ACHN (cell line): ENCODE data around the gene USP33.
"Not testable (repeated sequence)": the region's sequence is repeated elsewhere in the genome, so short reads cannot be mapped to it uniquely, and the experiment has no call there.

Source experiments
- DNase-seq: peaks from one replicate; pipeline ENCODE4 v3.0.0-alpha.2; 2015
- in situ Hi-C: cut with HindIII; loops from 2 replicates; pipeline ENCODE4 v1.10.0; 2017; ENCODE audit warnings: low sequenced_read_pairs, low pct_ligation_motif_present, low pct_unique_long_range_greater_than_20kb

USP33 gene

DNA sequence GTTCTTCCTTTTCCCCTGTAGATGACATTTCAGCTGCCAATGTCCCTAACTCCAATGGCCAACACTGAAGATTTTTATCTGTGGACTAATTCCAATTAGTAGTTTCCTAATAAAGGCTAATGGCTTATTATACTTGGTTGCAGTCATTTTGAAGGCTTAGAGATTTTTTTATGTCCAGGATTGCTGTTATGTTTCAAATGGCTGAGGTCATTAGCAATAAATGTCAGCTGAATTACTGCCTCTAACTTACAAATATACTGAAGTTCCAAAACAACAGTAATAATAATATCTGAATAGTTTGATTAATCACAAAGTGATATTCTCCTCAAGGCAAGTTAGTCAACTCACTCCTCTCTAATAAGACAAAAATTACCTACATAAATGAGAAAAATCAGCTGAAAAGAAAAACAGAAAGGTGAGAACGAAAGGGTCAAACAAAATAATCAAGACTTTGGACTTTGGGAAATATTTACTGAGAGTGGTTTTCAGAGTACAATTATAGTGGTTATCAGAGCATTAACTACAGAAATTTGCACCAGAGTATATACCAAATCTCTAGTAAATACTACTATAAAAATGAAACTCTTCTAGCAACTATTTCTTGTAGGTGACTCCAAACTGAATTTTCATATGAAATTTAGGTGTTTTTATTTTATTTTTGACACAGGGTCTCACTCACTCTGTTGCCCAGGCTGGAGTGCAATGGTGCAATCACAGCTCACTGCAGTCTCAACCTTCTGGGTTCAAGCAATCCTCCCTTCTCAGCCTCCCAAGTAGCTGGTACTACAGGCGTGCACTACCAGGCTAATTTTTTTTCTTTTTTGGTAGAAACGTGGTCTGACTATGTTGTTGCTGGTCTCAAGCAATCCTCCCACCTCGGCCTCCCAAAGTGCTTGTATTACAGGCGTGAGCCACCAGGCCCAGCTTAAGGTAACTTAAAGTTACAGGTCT lies 80.7 kb downstream of the USP33 start:
- DNase-seq, result no peak
- in situ Hi-C loops, result no loop called here

- in situ Hi-C loops, DNase-seq: not testable (repeated sequence)
Measured at GRCh38 chr1:77674807-77675206, 84.8 kb downstream of the USP33 start.

DNA sequence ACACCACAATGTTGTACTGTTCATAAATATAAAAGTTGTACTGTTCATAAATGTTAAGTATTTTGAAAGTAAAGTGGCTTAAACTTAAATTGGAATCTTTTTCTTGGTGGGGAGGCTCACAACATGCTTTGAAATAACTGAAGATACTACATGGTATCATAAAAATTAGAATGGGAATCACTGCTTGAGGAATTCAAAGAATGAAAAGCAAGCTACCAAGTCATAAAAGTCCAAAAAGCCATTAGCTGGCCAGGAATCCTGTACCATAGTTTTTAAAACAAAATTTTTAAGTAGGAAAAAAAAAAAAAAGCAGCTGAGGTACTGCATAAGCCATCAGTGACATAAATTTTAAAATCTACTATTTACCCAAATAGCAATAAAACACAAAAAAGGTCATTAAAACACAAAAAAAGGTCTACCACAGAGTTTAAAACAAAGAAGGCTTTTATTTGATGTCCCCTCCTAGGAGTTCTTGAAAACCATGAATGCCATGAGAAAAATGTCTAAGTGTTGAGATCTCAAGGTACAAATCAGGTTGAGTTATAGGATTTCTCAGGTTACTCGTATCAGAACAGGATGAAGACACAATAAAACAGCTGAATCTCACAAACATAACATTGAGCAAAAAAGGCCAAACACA lies 85.8 kb downstream of the USP33 start:
- no peak for DNase-seq
- in situ Hi-C loops, result no loop called here

DNA sequence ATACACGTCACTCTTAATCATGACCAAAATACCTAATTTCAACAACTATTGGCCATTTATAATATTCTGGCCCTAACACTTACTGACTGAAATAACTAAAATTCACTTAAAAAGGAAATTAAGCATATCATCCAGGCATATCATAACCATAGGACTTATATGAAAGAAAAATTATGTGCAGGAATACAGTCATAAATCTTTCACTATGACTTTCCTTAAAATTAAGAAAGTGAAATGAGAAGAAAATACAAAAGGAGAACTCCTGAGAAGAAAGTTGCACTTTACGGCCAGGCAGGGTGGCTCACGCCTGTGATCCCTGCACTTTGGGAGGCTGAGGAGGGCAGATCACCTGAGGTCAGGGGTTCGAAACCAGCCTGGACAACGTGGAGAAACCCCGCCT lies 86.6 kb downstream of the USP33 start:
- no peak for DNase-seq
- in situ Hi-C loops, result no loop called here

DNA sequence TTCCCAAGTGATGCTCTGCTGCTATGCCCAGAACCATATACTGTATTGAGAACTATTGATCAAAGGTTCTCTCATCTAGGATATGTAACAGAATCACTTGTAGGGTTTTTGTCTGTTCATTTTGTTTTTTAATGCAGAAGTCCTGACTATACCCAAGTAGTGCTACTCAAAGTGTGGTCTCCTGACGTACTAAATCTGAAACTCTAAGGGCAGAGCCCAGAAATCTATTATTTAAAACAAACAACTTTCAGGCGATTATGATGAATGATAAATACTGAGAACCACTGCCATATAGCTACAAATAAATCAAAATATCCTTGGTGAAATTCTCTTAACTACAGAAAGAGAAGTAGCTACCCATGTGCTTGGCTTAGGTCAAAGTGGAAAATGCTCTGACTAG lies 87.3 kb downstream of the USP33 start:
- DNase-seq, result no peak
- in situ Hi-C loops, result no loop called here

DNA sequence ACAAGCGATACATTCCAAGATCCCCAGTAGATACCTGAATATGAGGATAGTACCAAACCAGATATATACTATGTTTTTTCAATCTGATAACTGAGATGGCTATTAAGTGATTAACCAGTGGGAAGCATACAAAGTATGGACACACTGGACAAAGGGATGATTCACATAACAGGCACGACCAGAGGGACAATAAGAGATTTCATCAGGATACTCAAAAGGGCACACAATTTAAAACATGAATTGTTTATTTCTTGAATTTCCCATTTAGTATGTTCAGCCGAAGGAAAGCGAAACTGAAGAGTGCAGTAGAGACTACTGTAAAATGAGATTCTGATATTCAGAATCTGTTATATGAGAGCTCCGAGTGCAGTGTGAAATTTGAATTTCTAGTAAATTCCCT lies 87.8 kb downstream of the USP33 start:
- in situ Hi-C loops, result no loop called here

DNA sequence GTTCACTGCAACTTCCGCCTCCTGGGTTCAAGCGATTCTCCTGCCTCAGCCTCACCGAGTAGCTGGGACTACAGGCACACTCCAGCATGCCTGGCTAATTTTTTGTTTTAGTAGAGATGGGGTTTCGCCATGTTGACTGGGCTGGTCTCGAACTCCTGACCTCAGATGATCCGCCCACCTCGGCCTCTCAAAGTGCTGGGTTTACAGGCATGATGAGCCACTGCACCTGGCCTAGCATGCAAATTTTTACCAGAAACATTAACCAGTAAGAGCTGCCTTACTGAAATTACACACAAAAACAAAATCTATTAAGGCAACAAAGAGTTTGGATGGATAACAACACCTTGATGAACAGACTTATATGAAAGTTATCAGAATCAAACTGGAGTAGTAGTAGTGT lies 89.3 kb downstream of the USP33 start:
- in situ Hi-C loops, result no loop called here
- no peak for DNase-seq

More for the DNA sequence above, 87.8 kb downstream of the USP33 start:
- no peak for DNase-seq

DNA sequence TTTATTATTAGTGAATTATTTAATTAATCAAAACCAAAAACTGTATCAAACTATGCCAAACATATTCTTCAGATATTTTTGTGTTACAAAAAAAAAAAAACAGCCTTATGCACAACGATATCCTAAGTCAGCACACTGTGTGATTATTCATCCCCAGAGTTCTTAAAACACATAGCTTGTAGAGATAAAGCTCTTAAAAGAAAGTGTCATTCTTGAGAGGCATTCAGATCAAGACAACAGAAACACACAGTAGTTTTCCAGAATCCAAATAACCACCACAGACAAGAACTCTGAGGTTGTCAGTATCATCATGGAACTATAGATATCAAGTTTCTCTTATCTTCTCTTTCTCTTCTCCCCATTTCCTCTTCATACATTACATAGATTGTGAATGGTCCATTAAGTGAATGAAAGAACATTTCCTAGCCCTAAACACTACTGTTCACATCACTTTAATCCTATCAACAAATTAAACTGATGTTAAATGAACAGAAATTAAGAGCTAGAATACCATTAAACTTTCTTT lies 90.7 kb downstream of the USP33 start:
- in situ Hi-C loops, result no loop called here
- no peak for DNase-seq

DNA sequence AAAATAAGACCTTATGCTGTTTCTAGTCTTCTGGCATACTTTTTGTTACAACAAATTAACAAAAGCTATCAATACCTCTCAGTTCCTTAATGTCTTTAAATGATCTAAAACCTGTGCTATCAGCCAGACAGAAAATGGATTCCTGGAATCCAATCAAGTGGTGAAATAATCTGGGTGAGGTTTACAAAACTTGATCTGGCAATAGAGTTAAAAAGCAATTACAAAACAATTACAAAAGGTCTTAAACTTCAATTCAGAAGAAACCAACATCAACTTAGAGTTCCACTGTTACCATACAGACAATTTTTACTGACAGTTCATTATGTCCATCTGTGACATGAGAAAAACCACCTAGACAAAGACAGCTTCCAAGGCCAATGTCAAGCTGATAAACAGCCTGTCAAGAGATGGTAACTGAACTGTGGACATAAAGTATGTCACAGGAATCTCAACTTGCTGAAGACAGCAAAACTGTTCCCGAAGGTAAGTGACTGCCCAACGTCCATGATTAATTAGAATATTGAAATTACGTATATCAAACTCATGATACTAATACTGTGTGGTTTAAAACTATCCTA lies 94.6 kb downstream of the USP33 start:
- no peak for DNase-seq
- in situ Hi-C loops, result no loop called here

DNA sequence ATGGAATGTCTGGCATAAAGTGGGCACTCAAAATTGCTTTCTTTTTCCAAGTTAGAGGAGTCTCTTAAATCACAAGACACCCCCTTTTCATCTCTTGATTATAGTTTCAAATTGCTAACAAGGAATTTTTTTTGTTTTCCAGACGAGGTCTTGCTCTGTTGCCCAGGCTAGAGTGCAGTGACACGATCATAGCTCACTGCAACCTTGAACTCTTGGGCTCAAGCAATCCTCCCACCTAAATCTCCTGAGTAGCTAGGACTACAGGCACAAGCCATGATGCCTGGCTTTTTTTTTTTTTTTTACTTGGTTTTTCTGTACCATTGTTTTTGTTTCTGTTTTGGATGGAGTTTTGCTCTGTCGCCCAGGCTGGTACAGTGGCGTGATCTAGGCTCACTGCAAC lies 98.0 kb downstream of the USP33 start:
- in situ Hi-C loops, result no loop called here
- DNase-seq, result no peak

DNA sequence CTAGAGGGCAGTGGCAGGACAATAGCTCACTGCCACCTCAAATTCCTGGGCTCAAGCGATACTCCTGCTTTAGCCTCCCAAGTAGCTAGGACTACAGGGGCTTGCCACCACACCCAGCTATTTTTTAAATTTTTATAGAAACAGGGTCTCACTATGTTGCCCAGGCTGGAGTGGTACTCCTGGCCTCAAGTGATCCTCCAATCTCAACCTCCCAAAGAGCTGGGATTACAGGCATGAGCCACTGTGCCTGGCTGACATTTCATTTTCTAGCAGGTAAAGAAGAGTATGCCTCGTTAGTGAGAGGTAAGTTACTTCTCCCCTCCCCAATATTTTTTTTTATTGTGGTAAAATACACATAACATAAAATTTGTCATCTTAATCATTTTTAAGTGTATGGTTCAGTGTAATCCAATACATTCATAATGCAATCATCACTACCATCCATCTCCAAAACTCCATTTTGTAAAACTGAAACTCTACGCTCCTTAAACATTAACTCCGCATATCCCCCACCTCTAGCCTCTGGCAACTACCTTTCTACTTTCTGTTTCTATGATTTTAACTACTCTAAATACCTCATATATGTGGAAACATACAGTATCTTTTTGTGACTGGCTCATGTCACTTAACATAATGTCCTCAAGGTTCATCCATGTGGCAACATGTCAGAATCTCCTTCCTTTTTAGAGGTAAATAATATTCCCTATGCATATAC lies 99.6 kb downstream of the USP33 start:
- in situ Hi-C loops, result no loop called here
- DNase-seq, result no peak

DNA sequence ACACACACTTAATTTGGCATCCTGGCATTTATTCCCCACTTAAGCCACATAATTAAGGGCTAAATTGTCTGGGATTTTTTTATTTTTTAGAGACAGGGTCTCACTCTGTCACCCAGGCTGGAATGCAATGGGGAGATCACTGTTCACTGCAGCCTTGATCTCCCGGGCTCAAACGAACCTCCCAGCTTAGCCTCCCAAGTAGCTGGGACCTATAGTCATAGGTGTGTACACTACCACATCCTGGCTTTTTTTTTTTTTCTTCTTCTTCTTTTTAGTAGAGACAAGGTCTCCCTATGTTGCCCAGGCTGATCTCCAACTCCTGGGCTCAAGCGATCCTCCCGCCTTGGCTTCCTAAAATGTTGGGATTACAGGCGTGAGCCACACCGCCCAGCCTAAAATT lies 101.4 kb downstream of the USP33 start:
- in situ Hi-C loops, result no loop called here
- DNase-seq, result no peak

- in situ Hi-C loops, result no loop called here
- no peak for DNase-seq
Measured at GRCh38 chr1:77655431-77655974, 104.1 kb downstream of the USP33 start.

DNA sequence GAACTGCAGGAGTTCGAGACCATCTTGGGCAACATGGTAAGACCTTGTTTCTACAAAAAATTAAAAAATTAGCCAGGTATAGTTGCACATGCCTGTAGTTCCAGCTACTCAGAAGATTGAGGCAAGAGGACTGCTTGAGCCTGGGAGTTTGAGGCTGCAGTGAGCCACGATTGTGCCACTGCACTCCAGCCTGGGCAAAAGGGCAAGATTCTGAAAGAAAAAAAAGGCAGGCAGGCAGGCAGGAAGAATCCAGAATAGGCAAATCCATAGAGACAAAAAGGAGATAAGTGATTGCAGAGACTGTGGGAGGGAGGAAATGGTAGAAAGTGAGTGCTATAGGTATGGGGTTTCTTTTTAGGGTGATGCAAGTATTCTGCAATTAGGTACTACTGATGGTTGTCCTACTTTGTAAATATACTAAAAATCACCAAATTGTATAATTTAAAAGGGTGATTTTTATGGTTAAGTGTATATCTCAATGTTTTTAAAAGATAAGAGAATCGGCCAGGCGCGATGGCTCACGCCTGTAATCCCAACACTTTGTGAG lies 106.6 kb downstream of the USP33 start:
- no peak for DNase-seq
- in situ Hi-C loops, result no loop called here

DNA sequence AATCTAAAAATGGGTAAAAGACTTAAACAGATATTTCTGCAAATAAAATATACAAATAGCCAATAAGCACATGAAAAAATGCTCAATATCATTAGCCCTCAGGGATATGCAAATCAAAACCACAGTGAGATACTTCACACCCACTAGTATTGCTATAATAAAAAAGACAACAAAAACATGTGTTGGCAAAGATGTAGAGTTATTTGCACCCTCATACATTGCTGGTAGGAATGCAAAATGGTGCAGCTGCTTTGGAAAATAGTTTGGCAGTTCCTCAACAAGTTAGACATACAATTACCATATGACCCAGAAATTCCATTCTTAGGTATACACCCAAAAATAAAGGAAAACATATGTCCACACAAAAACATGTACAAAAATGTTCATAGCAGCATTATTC lies 107.4 kb downstream of the USP33 start:
- DNase-seq, result no peak
- in situ Hi-C loops, result no loop called here

DNA sequence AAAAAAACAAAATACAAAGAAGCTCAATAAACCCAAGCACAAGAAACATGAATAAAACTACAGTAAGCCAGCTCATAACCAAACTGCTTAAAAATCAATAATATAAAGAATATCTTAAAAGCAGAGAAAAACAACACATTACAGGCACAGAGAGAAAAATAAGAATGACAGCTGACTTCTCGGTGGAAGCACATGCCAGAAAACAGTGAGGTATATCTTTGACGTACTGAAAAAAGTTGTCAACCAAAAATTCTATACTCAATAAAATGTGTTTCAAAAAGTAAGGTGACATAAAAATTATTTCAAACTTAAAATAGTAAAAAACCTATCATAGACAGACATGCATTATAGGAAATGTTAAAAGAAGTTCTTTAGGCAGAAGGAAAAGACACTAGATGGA lies 110.5 kb downstream of the USP33 start:
- DNase-seq, result no peak
- in situ Hi-C loops, result no loop called here

GRCh38 chr1:77646224-77646623 lies 113.4 kb downstream of the USP33 start:
- in situ Hi-C loops, result not testable (repeated sequence)

More at GRCh38 chr1:77646224-77646623, 113.4 kb downstream of the USP33 start:
- DNase-seq, result not testable (repeated sequence)
